GM19397 (cell line): ENCODE results near the gene WWC2.

Experiments
- ATAC-seq: cut with Tn5 transposase; IDR thresholded peaks from one replicate; pipeline ENCODE4 v1.9.1; 2021; ENCODE audit warnings: mild to moderate bottlenecking, moderate library complexity; ENCODE audit not compliant: unreplicated experiment

Gene WWC2

DNA sequence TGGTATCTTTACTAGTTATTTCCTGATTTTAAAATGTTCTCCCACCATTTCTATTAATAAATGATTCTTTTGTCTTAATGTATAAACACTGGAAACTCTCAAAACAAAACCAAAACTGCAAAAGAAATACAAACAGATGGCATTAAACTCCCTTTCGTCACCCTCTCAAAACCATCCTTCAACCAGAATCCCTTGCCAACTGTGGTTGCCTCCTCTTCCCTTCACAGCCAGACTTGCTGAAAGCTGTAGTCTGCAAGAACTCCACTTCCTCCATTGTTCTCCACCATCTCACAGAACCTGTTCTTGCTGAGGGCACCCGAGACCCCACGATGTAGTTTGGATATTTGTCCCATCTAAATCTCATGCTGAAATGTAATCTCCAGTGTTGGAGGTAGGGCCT is 96.5 kb downstream of the WWC2 start:
- no peak for ATAC-seq

DNA sequence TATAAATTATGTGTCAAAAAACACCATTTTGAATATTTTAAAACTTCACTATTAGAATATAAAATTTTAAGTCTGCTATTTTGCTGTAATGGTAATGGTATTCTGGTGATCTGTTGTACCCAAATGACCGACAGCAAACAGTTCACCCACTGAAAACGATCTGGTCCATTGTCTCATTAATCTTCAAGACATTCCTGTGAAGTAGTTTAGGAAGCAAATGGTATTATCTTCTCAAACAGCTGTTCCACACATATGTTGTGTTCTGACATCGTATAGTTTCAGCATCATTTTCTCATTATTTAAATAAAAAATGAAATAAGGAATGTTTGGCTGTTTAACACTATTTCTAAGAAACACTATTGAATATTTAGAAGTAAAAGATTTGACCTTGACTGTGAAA is 98.1 kb downstream of the WWC2 start:
- ATAC-seq, result no peak

DNA sequence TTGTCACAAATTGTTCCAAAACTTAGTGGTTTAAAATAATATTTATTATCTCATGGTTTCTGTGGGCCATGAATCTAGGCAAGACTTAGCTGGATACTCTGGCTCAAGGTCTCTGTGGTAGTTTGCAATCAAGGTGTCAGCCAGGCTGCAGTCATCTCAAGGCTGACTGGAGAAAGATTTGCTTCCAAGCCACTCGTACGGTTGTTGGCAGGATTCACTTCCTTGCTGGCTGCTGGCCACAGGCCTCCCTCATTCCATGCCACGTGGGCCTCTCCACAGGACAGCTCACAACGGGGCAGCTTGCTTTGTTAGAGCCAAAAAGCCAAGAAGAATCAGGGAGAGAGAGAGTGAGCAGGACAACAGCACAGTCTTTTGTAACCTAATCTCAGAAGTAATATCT is 101.4 kb downstream of the WWC2 start:
- no peak for ATAC-seq

DNA sequence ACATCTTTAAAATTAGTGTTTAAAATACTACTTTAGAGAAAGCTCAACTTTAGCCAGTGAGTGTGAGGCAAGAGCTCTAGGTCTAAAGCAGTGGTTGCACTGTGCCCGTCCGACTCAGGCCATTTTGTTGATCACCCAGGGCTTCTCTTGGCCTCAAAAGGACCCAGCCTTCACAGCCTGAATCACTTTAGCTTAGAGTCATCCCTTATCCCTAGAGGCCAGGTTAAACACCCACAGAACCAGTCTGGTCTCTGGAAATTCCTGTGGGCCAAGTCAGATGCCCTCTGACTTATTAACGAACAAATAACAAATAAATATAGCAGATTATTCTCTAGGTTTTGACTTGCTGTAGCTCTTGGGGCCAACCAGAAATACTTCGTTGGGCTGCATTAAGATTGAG is 102.3 kb downstream of the WWC2 start:
- no peak for ATAC-seq

DNA sequence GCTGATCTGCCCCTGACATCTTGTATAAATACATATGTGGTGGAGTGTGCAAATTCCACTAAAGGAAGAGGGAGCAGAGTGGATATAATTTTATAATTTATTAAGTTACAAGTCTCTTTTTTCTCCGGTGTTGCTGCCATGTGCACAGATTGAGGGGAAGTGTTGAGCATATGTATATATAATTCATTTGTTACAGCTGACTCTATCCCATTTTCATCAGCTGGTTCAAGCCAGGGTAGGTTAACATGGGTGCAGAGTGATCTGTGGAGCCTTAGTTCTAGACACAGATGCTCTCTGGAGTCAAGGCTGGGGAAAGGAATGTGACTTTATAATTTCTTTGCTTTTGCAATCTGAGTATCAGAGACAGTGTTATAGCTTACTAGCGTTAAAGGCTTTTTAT is 103.5 kb downstream of the WWC2 start:
- ATAC-seq, result no peak

DNA sequence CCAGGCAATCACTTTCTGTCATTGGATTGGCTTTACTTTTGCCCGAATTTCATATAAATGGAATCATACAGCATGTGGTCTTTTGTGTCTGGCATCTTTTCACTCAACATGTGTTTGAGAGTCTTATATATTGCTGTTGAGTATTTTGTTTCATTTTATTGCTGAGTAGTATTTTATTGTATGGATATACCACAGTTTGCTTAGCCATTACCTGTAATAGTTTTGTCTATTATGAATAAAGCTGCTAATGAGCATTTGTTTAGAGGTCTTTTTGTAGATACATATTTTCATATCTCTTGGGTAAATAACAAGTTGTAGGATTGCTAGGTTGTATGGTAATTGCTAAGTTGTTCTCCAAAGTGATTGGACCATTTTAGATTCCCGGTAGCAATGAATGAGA is 105.7 kb downstream of the WWC2 start:
- no peak for ATAC-seq

DNA sequence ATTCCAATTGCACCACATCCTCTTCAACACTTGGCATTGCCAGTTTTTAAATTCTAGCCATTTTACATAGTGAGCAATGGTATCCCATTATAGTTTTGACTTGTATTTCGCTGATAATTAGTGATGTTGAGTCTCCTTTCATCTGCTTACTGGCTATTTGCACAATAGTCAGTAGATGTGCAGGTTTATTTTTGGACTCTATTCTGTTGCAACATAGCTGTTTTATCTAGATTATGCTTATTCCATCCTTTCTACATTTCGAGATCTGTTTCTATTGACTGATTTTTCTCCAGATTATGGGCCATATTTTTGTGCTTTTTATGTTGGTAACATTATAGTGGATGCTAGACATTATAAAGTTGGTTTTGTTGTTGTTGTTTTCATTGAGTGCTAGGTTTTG is 106.1 kb downstream of the WWC2 start:
- no peak for ATAC-seq

DNA sequence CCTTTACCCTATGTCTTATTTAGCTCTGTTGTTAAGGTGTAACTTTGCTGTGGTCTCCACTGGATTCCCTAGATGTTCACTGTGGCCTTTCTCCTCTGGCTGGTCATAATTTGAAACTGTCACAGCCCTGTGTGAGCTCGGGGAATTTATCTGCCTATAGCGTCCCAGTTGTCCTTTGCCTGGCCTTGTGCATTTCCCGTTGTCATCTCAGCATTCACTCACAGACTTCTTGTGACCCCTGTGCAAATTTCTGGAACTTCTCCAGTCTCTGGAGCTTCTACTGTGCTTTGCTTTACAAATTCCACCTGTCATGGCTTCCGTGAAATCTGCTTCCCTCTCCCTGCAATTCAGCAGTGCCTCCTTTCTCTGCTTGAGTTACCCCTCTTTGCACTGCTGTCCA is 106.7 kb downstream of the WWC2 start:
- ATAC-seq, result no peak

DNA sequence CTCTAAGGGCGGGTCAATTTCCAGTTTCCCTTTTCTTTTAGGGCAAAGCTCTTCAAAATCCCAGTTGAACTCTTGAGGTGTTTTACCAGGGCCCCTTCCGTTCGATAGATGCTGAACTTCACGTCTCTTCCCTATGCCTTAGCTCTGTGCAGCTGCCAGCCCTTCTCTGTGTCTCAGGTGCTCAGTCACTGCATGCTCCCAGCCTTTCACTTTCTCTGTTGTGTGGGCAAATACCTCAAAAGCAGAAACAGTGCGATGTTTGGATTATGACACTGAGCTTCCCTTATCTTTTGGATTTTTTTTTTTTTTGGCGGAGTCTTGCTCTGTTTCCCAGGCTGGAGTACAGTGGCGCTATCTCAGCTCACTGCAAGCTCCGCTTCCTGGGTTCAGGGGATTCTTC is 112.5 kb downstream of the WWC2 start:
- no peak for ATAC-seq

DNA sequence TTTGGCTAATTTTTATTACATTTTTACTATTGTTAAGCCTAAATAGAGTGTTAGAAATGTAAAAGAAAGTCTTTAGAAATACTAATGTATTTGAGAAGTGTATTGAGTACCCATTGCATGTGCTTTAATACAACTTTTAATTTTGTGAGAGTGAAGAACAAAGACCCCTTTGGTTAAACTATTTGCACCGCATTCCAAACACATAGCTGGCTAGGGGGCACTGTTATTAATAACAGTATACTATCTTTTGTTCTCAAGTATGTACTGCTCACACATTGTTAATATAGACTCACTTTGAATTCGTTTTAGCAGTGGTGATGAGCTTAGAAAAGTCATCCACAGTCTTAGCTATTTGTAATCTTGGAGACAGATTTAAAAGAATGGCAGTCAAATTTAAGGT is 114.9 kb downstream of the WWC2 start:
- no peak for ATAC-seq

DNA sequence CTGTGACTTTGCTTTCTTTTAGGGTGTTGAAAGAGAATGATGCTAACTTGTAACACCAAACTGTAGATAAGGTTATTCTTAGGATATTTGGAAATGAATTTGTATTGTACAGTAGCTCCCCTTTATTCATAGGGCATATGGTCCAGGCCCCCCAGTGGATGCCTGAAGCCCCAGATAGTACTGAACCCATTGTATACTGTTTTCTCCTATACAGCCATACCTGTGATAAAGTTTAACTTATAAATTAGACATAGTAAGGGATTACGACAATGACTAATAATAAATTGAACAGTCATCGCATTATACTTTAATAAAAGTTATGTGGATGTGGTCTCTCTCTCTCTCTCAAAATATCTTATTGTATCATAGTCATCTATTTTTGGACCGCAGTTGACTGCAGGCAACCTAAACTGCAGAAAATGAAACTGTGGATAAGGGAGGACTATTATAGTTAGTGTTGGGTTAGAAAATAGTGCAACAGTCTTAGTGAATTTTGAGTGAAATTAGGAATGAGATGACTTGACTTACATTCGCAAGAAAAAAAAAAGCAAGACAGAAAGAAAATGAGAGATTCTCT is 115.9 kb downstream of the WWC2 start:
- no peak for ATAC-seq

DNA sequence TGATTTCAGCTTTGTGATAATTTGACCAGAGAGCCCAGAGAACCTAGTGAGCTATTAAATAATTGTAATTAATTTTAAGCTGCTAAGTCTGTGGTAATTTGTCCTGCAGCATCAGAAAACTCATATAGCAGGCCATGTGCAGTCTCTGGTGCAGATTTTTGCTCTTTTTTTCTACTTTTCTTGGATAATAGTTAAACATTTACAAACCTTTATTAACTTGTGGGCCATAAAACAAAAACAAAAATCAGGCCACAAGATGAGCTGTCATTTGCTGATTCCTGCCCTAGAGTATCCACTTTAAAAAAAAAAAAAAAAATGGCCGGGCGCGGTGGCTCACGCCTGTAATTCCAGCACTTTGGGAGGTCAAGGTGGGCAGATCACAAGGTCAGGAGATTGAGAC is 121.2 kb downstream of the WWC2 start:
- ATAC-seq, result no peak

DNA sequence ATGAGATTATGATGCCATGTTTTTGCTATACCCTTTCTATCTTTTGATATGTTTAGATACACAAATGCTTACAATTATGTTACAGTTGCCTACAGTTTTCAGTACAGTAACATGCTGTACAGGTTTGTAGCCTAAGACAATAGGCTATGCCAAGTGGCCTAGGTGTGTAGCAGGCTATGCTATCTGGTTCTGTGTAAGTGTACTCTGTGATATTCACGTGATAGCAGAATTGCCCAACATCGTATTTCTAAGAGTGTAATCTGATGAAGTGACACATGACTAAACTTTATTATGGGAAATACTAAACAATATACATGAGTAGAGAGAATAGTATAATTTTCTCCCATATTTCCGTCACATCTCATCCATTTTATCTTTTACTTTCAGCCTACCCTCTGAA is 124.0 kb downstream of the WWC2 start:
- ATAC-seq, result no peak

DNA sequence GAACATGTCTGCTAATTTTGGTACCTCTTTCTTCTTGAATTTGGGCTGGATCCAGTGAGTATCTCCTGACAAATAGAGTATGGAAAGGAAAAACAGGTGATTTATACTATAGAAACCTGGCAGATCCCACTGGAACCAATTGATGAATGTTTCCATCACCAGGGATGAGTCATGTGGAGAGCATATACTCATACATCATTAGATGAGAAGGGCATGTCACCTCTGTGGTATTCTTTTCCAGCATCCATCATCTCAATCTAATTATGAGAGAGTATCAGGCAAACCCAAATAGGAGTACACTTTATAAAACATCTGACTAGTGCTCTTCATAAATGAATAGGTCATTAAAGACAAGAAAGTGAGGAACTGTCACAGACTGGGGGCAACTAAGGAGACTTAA is 130.3 kb downstream of the WWC2 start:
- no peak for ATAC-seq

DNA sequence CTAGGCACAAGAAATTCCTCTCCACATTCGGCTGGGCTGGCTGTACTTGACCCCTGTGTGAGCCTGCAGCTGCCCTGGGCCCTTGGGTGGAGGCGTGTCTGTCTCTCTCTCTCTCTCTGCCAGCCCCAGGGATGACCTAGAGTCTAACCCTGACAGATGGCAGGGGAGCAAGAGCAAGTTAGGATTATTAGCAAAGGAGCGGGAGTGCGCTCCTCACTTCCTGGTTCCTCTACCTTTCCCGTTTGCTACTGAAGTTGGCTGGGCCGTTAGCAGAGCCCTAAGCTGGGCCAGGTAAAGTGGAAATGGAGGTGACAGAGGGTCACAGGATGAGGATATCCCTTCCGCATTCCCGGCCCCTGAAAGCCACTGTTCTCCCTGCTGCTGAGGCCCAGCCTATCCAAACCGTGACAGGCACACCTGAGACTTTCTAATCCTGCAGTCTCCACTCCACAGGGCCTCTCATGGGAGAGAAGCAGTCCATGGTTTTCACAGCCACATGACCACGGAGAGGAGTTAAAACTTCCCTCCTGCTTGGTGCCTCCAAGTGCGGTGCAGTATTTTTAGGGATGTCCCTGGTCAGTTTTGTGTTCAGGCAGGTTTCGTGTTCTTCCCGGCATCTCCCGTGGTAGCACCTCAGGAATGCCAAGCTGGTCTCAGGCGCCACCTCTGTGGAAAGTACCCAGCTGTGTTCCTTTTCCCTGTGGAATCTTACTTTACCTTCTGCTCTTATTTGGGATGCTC is 141.7 kb downstream of the WWC2 start:
- ATAC-seq, result no peak

DNA sequence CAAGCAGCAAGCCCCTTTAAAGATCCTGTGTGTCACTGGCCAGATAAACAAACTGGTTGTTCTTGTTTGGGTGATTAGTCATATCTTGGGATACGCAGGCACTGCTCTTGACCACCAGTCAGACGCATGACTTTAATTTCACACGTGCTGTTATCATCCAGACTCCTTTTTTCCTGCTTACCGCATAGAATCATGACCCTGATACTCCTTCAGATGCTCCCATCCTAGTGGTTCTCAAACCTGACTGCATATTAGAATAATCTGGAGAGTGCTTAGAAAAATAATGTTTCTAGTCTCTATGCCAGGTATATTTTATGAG is 142.2 kb downstream of the WWC2 start:
- ATAC-seq, result no peak

DNA sequence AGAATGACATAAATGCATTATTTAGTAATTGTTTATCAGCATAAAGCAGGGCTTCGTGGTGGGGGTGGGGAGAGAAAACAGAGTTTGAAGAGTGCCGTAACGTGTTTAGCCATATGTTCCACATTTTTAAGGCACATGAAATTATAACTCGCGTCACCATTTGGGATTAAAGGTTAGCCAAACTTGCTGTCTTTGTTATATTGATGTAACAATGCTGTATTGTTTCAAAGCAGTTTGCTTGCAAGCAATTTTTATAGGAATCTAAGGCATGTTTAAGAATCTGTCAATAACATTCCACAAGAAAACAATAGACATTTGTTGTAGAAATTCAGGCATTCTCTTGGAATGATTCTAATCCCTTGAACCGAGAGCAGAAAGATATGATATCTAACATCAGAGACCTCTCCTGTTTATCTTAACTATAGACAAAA is 142.7 kb downstream of the WWC2 start:
- no peak for ATAC-seq

DNA sequence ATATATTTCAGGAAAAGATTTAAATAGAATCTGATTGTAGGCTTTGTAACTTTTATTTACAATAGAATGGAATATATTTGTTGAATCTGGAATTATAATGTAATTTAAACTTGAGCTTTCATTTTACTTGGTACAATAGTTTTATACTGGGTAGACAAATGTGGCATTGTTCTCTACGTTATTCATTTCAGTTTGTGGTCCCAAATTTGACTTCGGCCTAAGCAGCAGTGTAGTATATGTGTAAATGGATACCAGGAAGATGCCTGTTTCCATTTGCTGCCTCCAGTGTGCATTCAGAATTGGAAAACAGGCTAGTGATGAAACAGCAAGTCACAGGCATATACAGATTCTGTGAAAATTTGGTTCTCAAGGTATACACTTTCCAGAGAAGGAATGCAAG is 143.2 kb downstream of the WWC2 start:
- no peak for ATAC-seq

DNA sequence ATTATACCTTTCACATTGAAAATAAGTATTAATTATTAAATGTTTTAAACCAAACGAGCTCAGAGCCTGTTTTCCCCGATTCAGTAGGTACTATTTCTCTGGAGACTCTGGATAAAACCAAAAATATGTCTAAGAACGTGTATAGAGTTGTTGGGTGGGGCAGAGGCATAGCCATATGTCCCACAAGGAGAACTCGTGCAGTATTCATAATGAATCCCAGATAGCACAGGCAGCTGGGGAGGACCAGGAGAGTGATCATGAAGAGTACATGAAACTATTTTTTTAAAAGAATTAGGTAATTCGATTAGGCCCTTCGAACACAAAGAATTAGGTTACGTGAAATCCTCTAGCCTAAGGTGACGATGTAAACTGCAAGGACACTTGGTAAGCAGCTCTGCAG is 145.0 kb downstream of the WWC2 start:
- no peak for ATAC-seq

DNA sequence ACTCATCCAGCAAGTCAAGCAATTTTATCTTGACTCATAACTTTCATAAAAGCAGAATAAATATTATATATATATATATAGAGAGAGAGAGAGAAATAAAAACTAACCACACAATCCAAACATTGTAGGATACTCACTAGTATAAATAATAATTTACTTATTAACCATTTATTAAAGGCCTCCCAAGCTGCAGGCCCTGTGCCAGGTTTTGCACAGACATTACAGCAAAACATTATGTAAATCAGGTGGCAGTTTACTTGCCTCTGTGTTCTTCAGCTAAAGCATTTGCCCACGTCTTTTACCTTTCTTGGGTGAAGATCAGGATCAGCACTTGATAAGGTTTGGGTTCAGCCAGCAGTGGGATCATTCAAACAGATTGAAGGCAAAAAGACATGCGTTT is 145.4 kb downstream of the WWC2 start:
- ATAC-seq, result no peak

DNA sequence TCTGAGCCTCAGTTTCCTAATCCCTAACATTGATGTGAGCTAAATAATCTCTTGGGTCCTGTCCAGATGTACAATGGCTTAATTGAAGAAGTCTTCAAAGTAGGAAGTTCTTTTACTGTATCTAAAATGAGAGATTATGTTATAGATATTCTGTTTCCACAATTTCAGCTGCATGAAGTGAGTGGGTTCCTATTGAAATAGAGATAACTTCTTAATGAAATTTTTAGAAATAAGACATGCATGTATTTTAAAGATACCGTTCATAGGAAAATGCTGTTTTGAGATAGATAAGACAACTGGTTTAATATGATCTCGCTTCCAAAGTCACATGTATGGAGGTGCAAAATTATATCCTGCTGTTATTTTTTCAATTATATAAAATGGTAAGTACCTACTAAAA is 149.1 kb downstream of the WWC2 start:
- ATAC-seq, result no peak

DNA sequence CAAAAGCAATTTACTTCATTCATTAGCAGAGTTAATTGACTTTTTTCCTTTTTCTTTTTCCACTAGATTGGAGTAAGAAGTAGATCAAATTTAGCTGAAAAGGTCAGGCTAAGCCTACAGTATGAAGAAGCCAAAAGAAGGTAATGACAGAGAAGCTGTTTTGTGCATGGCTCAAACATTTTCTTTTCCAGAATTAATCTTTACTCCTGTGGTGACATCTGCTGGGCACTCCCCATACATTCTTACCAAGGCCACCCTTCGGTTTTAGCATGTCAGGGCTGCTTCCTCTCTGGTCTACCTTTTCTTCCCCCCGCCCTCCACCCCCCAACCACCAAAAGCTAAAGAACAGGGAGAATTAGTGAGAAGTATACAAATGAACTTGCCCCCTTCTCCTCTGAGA is 150.8 kb downstream of the WWC2 start:
- ATAC-seq, result no peak

DNA sequence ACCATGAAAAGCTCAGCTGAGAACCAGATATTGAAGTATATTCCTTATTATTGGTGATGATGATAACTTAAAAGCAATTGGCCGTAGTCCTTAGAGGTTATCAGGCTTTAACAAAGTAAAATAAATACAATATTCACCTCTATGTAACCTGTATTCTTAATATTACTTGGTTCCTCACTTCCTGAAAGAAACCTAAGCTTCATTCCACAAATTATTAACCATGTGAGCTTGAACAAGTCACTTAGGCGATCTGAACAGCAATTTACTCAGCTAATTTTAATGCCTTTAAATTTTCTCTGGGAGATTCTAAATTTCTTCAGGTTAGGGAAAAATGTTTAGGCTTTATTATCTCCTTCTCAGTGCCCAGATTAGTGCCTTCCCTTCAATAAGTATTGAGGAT is 151.8 kb downstream of the WWC2 start:
- ATAC-seq, result no peak
